UCSD-AML1 (cell line): ENCODE measurements around the gene CHTF18.

ENCODE experiments used
- DNase-seq: peaks from one replicate; lab custom pipeline; 2025; ENCODE audit not compliant: unreplicated experiment; lab: John Stamatoyannopoulos, UW

Gene CHTF18

GRCh38 chr16:843771-844170 lies 55.4 kb downstream of the CHTF18 start:
- DNase-seq, result no peak

GRCh38 chr16:844638-845350 lies 56.4 kb downstream of the CHTF18 start:
- no peak for DNase-seq

GRCh38 chr16:845351-845745 lies 56.9 kb downstream of the CHTF18 start:
- no peak for DNase-seq

- DNase-seq, result no peak
Measured at GRCh38 chr16:847151-847550, 58.7 kb downstream of the CHTF18 start.
